WI38 (cell line): ENCODE data around the gene ZSWIM8.

Experiments
- H3K4me3 ChIP-seq: 2 replicates; pipeline ENCODE4 v1.5.1; 2011; ENCODE audit warnings: low read depth, mild to moderate bottlenecking, control low read depth, low read length
- TF ChIP-seq, protein P1 (sequence below): IDR thresholded peaks from 2 replicates; pipeline ENCODE4 v1.5.1; 2012; ENCODE audit warnings: low read depth, mild to moderate bottlenecking, control low read depth, low read length

Gene ZSWIM8

DNA sequence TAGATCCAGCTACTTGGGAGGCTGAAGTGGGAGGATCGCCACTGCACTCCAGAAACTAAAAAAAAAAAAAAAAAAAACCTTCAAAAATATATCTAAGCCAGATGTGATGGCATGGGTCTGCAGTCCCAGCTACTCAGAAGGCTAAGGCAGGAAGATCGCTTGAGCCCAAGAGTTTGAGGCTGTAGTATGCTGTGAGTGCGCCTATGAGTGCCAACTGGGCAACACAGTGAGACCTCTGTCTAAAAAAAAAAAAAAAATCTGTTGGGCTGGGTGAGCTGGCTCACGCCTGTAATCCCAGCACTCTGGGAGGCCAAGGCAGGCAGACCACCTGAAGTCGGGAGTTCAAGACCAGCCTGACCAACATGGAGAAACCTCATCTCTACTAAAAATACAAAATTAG, 6.4 kb upstream of the ZSWIM8 start:
- TF ChIP-seq, protein P1, sequence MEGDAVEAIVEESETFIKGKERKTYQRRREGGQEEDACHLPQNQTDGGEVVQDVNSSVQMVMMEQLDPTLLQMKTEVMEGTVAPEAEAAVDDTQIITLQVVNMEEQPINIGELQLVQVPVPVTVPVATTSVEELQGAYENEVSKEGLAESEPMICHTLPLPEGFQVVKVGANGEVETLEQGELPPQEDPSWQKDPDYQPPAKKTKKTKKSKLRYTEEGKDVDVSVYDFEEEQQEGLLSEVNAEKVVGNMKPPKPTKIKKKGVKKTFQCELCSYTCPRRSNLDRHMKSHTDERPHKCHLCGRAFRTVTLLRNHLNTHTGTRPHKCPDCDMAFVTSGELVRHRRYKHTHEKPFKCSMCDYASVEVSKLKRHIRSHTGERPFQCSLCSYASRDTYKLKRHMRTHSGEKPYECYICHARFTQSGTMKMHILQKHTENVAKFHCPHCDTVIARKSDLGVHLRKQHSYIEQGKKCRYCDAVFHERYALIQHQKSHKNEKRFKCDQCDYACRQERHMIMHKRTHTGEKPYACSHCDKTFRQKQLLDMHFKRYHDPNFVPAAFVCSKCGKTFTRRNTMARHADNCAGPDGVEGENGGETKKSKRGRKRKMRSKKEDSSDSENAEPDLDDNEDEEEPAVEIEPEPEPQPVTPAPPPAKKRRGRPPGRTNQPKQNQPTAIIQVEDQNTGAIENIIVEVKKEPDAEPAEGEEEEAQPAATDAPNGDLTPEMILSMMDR = no peak
- H3K4me3 ChIP-seq = no peak overlapping the region

DNA sequence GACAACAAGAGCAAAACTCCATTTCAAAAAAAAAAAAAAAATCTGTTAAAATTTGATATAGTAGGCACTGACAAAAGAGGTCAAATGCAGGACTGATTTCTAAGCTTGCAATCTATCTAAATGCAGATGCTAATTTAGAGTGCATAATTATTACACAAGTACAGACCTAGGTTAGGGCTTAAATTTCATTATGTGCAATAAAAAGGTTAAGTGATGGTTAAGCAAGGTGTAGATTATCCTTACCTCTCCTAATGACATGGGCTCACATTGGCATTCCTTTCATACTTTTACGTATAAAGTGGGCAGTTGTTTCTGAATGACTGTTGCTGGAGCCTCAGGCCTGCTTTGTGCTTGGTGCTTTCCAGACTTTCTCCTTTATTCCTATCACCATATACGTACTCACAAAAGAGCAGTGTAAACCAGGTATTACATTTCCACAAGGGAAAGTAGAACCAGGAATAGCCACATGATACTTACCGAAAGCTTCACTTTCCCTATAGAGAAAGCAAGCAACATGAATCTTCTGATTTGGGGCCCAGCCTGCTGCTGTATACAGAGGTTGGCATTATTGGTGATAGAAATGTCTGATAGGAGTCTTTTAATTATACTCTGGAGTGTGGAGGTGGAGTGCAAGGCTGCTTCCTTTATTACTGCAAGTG, 5.7 kb upstream of the ZSWIM8 start:
- TF ChIP-seq, protein P1 = no peak
- no peak overlapping the region for H3K4me3 ChIP-seq

DNA sequence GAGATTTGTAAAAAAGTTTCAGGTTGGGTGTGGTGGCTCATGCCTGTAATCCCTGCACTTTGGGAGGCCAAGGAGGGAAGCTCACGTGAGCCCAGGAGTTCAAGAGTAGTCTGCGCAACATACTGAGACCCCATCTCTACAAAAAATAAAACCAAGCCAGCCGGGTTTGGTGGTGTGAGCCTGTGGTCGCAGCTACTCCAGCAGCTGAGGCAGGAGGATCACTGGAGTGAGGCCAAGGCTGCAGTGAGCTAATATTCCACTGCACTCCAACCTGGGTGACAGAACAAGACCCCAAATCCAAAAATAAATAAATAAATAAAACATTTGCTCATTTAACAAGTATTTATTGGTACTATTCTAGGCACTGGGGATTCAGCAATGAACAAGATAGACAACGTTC, 5.1 kb upstream of the ZSWIM8 start:
- TF ChIP-seq, protein P1 = no peak
- H3K4me3 ChIP-seq = no peak overlapping the region; the same call in 1 of the 2 replicates

DNA sequence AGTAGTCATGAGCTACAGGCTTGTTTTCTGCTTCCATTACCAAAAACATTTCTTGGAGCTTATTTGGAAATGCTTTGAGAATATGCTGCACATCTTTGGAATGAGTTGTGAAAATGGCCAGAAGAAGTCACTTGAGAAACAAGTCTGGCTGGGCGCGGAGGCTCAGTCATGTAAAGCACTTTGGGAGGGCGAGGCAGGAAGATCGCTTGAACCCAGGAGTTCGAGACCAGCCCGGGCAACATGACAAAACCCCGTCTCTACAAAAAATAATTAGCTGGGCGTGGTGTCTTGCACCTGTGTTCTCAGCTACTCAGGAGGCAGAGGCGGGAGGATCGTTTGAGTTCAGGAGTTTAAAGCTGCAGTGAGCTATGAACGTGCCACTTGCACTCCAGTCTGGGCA, 4.4 kb upstream of the ZSWIM8 start:
- TF ChIP-seq, protein P1 = no peak
- H3K4me3 ChIP-seq = peak overlapping the region; percentile 88

DNA sequence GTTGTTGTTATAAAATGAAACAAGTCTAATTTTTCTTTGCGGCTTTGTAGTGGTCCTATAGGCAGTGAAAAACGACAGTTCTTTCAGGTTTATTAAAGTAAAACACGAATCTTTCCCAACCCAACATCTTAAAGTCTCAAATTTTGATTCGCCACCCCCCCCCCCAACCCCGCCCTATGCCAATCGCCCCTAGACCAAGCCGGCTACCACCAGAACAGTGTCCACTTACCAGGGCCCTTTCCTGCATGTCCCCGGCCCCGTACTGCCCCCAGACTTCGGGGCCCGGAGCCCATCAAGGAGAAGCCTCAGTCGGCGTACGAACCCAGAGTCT, 3.9 kb upstream of the ZSWIM8 start:
- peak overlapping the region; percentile 88 for H3K4me3 ChIP-seq
- TF ChIP-seq, protein P1 = no peak

DNA sequence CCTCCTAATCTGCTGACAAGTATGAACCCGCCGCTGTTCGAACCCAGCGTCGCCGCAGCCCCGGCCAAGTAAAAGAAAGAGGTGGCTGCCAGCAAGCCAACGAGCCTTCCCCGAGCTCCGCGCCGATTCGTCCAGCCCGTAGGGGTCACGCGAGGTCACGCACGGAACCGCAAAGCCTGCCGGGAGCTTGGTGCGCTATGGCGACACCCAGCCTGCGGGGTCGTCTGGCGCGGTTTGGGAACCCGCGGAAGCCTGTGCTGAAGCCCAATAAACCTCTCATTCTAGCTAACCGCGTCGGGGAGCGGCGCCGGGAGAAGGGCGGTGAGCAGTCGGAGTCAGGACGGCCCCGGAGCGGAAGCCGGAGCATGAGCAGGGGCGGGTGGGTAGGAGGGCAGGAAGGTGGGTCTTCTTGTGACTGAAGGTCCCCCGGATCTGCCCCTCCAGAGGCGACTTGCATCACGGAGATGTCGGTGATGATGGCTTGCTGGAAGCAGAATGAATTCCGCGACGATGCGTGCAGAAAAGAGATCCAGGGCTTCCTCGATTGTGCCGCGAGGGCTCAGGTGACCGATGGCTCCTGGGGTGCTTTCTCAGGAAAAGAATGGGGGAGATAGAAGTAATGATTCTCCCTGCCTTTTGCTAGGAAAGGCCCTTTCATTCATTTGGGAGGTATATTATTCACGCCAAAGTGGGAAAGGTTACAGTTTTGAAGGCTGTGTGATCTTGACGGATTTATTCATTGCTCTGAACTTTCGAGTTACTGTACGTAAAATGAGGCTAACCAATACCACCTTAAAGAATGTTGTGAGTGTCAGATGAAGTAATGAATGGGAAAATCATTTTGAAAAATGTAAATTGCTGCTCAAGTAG, 3.3 kb upstream of the ZSWIM8 start, which contains the start of gene CHCHD1:
TSS of gene CHCHD1 (plus strand) at position 170 of the 870 bp plus-strand sequence. CDS start at position 198, 28 bp downstream.
- TF ChIP-seq, protein P1 = no peak
- peak within 1 kb of the TSS; percentile 88 for H3K4me3 ChIP-seq

DNA sequence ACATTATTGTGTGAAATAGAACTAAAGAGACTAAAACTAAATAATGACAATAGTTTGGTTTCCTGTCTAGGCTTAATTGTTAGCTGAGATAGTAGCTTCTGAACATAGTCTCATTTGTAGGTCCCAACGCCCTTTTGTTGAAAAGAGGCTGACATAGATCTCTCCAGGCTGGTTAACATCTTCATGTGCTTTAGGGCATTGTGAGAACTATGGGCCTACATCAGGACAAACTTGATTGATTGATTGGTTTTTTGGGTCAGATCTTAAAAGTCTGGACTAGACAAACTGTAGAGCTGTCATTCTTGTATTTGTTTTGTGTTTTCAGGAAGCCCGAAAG, 2.7 kb upstream of the ZSWIM8 start:
- H3K4me3 ChIP-seq = peak overlapping the region; percentile 88
- TF ChIP-seq, protein P1 = no peak
